HepG2 (cell line): ENCODE data around the gene MRFAP1L1. TPM values are rescaled to one million over a fixed set of nuclear protein-coding genes. Genes with fewer than 3 reads are reported as not detected.

Experiments used
- BRCA1 ChIP-seq: sonication (generic); formaldehyde crosslinking; IDR thresholded peaks from 2 replicates; pipeline ENCODE4 v1.4.0; 2020; ENCODE audit warnings: missing genetic modification reagents
- CENPBD1 ChIP-seq: sonication (generic); formaldehyde crosslinking; IDR thresholded peaks from 2 replicates; pipeline ENCODE4 v1.8.0; 2022; ENCODE audit warnings: missing genetic modification reagents, low read depth, mild to moderate bottlenecking, borderline replicate concordance
- ESRRA ChIP-seq: sonication (generic); formaldehyde crosslinking; IDR thresholded peaks from 2 replicates; pipeline ENCODE4 v1.5.1; 2020; ENCODE audit warnings: mild to moderate bottlenecking, low read depth, missing genetic modification reagents
- HMGXB4 ChIP-seq, 2 experiments: sonication (generic) in 1 of 2; formaldehyde crosslinking in 1 of 2; IDR thresholded peaks; 2 replicates each; pipeline versions ENCODE4 v1.4.0 to v1.6.1; 2018 to 2020; ENCODE audit warnings: missing genetic modification reagents in 2 of 2, borderline replicate concordance in 1 of 2, low read depth in 1 of 2, mild to moderate bottlenecking in 1 of 2, missing biosample characterization in 1 of 2
- HNF4A ChIP-seq: sonication (generic); formaldehyde crosslinking; IDR thresholded peaks from 2 replicates; pipeline ENCODE4 v1.4.0; 2020; ENCODE audit warnings: missing genetic modification reagents
- KAT8 ChIP-seq: IDR thresholded peaks from 2 replicates; pipeline ENCODE4 v1.6.1; 2016; ENCODE audit warnings: missing genetic modification reagents, missing compliant biosample characterization
- NCOA1 ChIP-seq: sonication (generic); formaldehyde crosslinking; IDR thresholded peaks from 2 replicates; pipeline ENCODE4 v1.9.0; 2021; ENCODE audit warnings: missing genetic modification reagents
- PHB2 ChIP-seq: fragments of 450-650 bp; IDR thresholded peaks from 2 replicates; pipeline ENCODE4 v1.6.1; 2018; ENCODE audit not compliant: partially characterized antibody
- PTBP1 ChIP-seq: fragments of 200-400 bp; formaldehyde crosslinking; IDR thresholded peaks from 2 replicates; pipeline ENCODE4 v1.6.1; 2018; ENCODE audit warnings: low read length, low read depth; ENCODE audit not compliant: poor library complexity, severe bottlenecking
- REST ChIP-seq, 2 experiments: IDR thresholded peaks; 2 replicates each; pipeline ENCODE4 v1.6.1; 2011 to 2012; ENCODE audit warnings: low read length in 2 of 2, borderline replicate concordance in 1 of 2, low read depth in 1 of 2, mild to moderate bottlenecking in 1 of 2, moderate library complexity in 1 of 2
- TRIM24 ChIP-seq: sonication (generic); formaldehyde crosslinking; IDR thresholded peaks from 2 replicates; pipeline ENCODE4 v1.8.0; 2022; ENCODE audit warnings: mild to moderate bottlenecking, missing genetic modification reagents
- U2AF2 ChIP-seq: fragments of 200-400 bp; formaldehyde crosslinking; IDR thresholded peaks from 2 replicates; pipeline ENCODE4 v1.6.1; 2017; ENCODE audit warnings: low read depth, mild to moderate bottlenecking, low read length
- ZNF431 ChIP-seq: sonication (generic); formaldehyde crosslinking; IDR thresholded peaks from 2 replicates; pipeline ENCODE4 v1.9.0; 2022; ENCODE audit warnings: missing genetic modification reagents, low read depth, mild to moderate bottlenecking, borderline replicate concordance
- ZNF644 ChIP-seq: IDR thresholded peaks from 2 replicates; pipeline ENCODE4 v1.6.1; 2016; ENCODE audit warnings: low read depth
- ZNF891 ChIP-seq: sonication (generic); formaldehyde crosslinking; IDR thresholded peaks from 2 replicates; pipeline ENCODE4 v1.5.0; 2020; ENCODE audit warnings: mild to moderate bottlenecking, missing genetic modification reagents
- ZSCAN25 ChIP-seq: sonication (generic); formaldehyde crosslinking; IDR thresholded peaks from 2 replicates; pipeline ENCODE4 v1.8.0; 2022; ENCODE audit warnings: mild to moderate bottlenecking, missing genetic modification reagents
- polyA plus RNA-seq, 8 experiments: library from polyadenylated mRNA; depleted of rRNA in 3 of 8; stranded (reverse) in 7 of 8; unstranded in 1 of 8; fragments of >200 nt; fragmentation: Illumina TruSeq in 4 of 8; extraction: Trizol in 4 of 8; gene quantifications; 2 replicates each; pipeline versions ENCODE4 v1.2.1 to v1.2.3, GENCODE V29; 2011 to 2016; ENCODE audit warnings: low read depth in 4 of 8, missing spikeins in 1 of 8, mixed read lengths in 1 of 8; ENCODE audit not compliant: insufficient read depth in 1 of 8
- total RNA-seq, 5 experiments: library from RNA; depleted of rRNA; stranded (reverse); fragments of >200 nt; fragmentation: Illumina TruSeq; extraction: Trizol; gene quantifications; 2 replicates each; pipeline ENCODE4 v1.2.3, GENCODE V29; 2016; ENCODE audit warnings: low read depth in 1 of 5
- TF ChIP-seq, protein P1 (sequence below): sonication (generic); formaldehyde crosslinking; IDR thresholded peaks from 2 replicates; pipeline ENCODE4 v1.4.0; 2020; ENCODE audit warnings: missing genetic modification reagents
- TF ChIP-seq, protein P2 (sequence below): sonication (generic); formaldehyde crosslinking; IDR thresholded peaks from 2 replicates; pipeline ENCODE4 v1.5.0; 2020; ENCODE audit warnings: mild to moderate bottlenecking, missing genetic modification reagents, moderate library complexity

Gene MRFAP1L1
- total and polyA plus RNA-seq, 2 of the 13 experiments (the other 11 are each of a cell fraction or from before 2014, with no cell fraction given), result 44.8 to 76.6 TPM

GRCh38 chr4:6753103-6753560, 43.5 kb upstream of the MRFAP1L1 start (continued):
- TF ChIP-seq HMGXB4 (CRISPR knock-in tag; IDR thresholded peaks at IDR 0.05; ENCODE audit: borderline replicate concordance in 1 of 2, low read depth in 1 of 2) (peak; percentile 56 to 67; a peak in 2 of 4 replicates), PTBP1 (no peak), ZNF891 (CRISPR knock-in tag) (peak; percentile 84), HNF4A (peak; percentile 86), REST (IDR thresholded peaks at IDR 0.05; ENCODE audit: borderline replicate concordance in 1 of 2, low read depth in 1 of 2, low read length in 2 of 2) (peak in 1 of 2 experiments; percentile 63; a peak in 1 of 4 replicates), TRIM24 (no peak), CENPBD1 (CRISPR knock-in tag) (no peak), U2AF2 (no peak), ZNF431 (CRISPR knock-in tag) (peak; percentile 73; the same call in 1 of the 2 replicates), PHB2 (no peak), ZSCAN25 (CRISPR knock-in tag) (peak; percentile 55; the same call in 1 of the 2 replicates), ESRRA (CRISPR knock-in tag) (peak; percentile 78; the same call in 1 of the 2 replicates), ZNF644 (CRISPR knock-in tag) (peak; percentile 22; the same call in 1 of the 2 replicates), KAT8 (CRISPR knock-in tag) (peak; percentile 72; the same call in 1 of the 2 replicates), NCOA1 (CRISPR knock-in tag) (no peak), BRCA1 (no peak)
- TF ChIP-seq, protein P1, sequence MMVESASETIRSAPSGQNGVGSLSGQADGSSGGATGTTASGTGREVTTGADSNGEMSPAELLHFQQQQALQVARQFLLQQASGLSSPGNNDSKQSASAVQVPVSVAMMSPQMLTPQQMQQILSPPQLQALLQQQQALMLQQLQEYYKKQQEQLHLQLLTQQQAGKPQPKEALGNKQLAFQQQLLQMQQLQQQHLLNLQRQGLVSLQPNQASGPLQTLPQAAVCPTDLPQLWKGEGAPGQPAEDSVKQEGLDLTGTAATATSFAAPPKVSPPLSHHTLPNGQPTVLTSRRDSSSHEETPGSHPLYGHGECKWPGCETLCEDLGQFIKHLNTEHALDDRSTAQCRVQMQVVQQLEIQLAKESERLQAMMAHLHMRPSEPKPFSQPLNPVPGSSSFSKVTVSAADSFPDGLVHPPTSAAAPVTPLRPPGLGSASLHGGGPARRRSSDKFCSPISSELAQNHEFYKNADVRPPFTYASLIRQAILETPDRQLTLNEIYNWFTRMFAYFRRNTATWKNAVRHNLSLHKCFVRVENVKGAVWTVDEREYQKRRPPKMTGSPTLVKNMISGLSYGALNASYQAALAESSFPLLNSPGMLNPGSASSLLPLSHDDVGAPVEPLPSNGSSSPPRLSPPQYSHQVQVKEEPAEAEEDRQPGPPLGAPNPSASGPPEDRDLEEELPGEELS (CRISPR knock-in tag), result peak; percentile 80
- TF ChIP-seq, protein P2, sequence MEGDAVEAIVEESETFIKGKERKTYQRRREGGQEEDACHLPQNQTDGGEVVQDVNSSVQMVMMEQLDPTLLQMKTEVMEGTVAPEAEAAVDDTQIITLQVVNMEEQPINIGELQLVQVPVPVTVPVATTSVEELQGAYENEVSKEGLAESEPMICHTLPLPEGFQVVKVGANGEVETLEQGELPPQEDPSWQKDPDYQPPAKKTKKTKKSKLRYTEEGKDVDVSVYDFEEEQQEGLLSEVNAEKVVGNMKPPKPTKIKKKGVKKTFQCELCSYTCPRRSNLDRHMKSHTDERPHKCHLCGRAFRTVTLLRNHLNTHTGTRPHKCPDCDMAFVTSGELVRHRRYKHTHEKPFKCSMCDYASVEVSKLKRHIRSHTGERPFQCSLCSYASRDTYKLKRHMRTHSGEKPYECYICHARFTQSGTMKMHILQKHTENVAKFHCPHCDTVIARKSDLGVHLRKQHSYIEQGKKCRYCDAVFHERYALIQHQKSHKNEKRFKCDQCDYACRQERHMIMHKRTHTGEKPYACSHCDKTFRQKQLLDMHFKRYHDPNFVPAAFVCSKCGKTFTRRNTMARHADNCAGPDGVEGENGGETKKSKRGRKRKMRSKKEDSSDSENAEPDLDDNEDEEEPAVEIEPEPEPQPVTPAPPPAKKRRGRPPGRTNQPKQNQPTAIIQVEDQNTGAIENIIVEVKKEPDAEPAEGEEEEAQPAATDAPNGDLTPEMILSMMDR (CRISPR knock-in tag), result 0 out of 2 replicates have a peak, but pooled peaks have one; percentile 17
